GM12872 (cell line): ENCODE results near the gene CXCL3.

ENCODE experiments used
- CTCF ChIP-seq: IDR thresholded peaks from 3 replicates; pipeline ENCODE4 v1.5.1; 2011; ENCODE audit warnings: low read depth, mild to moderate bottlenecking, low read length, moderate library complexity; ENCODE audit not compliant: insufficient read depth

The CXCL3 gene

GRCh38 chr4:74039315-74039763 lies 850 bp upstream of the CXCL3 start:
- TF ChIP-seq CTCF = no peak

- no peak for TF ChIP-seq CTCF
Measured at GRCh38 chr4:74038086-74038424, 434 bp downstream of the CXCL3 start.

GRCh38 chr4:74037076-74037955 lies 1.2 kb downstream of the CXCL3 start:
- no peak for TF ChIP-seq CTCF

- no peak for TF ChIP-seq CTCF
Measured at GRCh38 chr4:74033739-74034138, 4.8 kb downstream of the CXCL3 start.

DNA sequence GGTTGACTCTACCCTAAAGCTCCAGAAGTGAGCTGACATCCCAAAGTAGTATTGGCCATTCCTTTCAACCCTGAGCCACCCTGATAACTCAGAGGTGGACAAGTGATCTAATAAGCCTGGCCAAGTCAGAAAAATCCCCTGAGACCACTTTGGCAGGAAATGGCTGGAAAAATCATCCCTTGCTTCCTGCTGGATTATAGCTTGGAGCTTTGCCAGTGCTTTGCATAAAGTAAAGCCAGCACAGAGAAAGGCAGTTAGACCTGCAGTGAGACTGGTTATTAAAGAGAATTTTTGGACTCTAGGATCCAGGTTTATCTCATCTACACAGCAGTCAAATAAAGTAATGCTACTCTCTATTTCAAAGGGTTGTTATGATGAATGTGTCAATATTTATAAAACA lies 6.4 kb downstream of the CXCL3 start:
- TF ChIP-seq CTCF = no peak

DNA sequence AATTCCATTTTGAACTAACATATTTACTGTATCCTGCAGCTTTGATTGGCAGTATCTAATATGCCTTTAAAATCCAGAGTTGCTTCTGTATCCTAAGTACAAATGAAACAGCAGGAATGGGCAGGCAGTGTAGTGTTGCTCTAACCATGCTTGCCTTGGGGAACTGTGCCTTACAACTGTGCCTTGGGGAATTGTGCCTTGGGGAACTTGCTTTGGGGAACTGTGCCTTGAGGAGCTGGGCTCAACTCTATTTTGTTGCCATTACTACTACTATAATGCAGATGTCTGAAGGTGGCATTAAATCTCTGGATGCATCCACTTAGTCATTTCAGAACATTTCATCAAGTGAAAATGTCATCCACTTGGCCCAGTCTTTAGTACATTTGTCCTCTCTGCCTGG lies 6.9 kb downstream of the CXCL3 start:
- TF ChIP-seq CTCF = no peak

DNA sequence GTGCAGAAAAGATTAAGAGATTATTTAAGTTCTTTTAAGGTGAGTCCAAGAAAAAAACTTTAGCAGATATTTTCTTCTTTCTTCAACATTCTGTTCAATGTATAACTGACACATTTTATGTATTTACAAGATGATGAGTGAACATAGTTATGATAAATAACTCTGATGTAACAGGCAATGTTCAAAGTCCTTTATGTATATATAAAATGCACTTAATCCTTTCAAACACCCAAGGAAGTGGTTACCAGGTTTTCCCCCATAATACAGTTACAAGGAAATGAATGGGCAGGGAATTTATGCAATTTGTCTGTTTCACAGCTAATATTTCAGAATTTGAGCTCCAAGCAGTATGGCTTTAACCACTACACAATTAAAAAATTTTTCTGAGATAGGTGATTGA lies 8.2 kb downstream of the CXCL3 start:
- TF ChIP-seq CTCF = no peak
